T47D (cell line): ENCODE results near the gene ST7L.

Source experiments
- DNase-seq, 2 experiments: peaks; one replicate each; pipeline versions ENCODE4 v3.0.0 to v3.0.0-alpha.2; 2011 to 2012; ENCODE audit warnings: low read depth in 1 of 2, low spot score in 1 of 2
- JUND ChIP-seq: IDR thresholded peaks from 2 replicates; pipeline ENCODE4 v1.6.1; 2012; ENCODE audit warnings: low read depth
- in situ Hi-C: cut with HindIII; loops from 2 replicates; pipeline ENCODE4 v1.10.0; 2016; ENCODE audit warnings: low sequenced_read_pairs, low pct_unique_long_range_greater_than_20kb

The ST7L gene

GRCh38 chr1:112557385-112557784 lies 61.6 kb downstream of the ST7L start:
- TF ChIP-seq JUND: no peak
- in situ Hi-C loops: no loop called here
- DNase-seq: no peak

GRCh38 chr1:112554411-112554810 lies 64.5 kb downstream of the ST7L start:
- in situ Hi-C loops: no loop called here
- TF ChIP-seq JUND: no peak
- no peak for DNase-seq

- no peak for DNase-seq
- TF ChIP-seq JUND: no peak
- in situ Hi-C loops: no loop called here
These were observed 69.4 kb downstream of the ST7L start for GRCh38 chr1:112549590-112549989.

GRCh38 chr1:112548547-112548946 lies 70.4 kb downstream of the ST7L start:
- no peak for TF ChIP-seq JUND
- in situ Hi-C loops: no loop called here
- DNase-seq: no peak

DNA sequence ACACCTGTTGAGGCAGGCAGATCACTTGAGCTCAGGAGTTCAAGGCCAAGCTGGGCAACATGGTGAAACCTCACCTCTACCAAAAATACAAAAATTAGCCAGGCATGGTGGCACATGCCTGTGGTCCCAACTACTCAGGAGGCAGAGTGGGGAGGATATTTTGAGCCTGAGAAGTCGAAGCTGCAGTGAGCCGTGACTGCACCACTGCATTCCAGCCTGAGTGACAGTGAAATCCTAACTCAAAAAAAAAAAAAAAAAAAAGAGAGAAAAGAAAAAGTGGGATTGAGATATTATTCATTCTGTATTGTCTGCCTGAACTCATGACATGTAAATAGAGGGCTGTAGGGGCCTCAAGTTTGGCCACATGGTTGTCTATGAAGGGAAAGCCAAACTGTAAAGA lies 72.9 kb downstream of the ST7L start:
- TF ChIP-seq JUND: no peak
- in situ Hi-C loops: no loop called here

GRCh38 chr1:112544751-112545150 lies 74.2 kb downstream of the ST7L start:
- TF ChIP-seq JUND: no peak
- in situ Hi-C loops: no loop called here
- DNase-seq: no peak

More for the DNA sequence above, 72.9 kb downstream of the ST7L start:
- no peak for DNase-seq

DNA sequence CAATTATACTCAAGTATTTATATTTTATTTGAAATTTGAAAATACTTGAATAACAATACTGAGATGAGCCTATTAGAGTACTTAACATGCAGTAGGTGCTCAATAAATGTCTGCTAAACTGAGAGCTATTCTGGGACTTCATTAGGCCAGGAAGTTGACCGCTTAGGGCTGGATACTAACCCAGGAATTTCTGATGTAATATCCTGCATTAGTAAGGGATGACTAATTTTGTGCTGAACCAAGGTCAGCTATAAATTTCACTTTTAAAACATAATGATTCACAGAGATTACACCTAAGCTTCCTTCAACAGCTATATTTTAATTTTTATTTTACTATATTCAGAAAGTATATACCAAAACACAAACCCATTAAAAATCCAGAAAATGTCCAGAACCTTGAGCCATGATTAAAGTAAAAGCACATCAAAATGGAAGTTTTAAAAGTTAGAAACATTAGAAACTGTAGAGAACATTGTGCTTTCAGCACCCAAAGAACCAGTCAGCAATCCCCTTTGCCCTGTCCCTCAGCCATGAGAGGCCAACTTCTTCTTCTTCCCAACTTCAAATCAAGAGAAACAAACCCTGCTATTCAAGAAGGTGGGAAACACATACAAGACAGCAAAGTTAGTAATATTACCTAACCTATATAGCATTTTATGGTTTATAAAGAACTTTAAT lies 74.8 kb downstream of the ST7L start:
- in situ Hi-C loops: no loop called here
- no peak for DNase-seq
- TF ChIP-seq JUND: no peak

- DNase-seq: no peak
- in situ Hi-C loops: no loop called here
- TF ChIP-seq JUND: no peak
These were observed 76.6 kb downstream of the ST7L start for GRCh38 chr1:112542206-112542973.

GRCh38 chr1:112541299-112541698 lies 77.6 kb downstream of the ST7L start:
- TF ChIP-seq JUND: no peak
- in situ Hi-C loops: no loop called here
- DNase-seq: no peak

DNA sequence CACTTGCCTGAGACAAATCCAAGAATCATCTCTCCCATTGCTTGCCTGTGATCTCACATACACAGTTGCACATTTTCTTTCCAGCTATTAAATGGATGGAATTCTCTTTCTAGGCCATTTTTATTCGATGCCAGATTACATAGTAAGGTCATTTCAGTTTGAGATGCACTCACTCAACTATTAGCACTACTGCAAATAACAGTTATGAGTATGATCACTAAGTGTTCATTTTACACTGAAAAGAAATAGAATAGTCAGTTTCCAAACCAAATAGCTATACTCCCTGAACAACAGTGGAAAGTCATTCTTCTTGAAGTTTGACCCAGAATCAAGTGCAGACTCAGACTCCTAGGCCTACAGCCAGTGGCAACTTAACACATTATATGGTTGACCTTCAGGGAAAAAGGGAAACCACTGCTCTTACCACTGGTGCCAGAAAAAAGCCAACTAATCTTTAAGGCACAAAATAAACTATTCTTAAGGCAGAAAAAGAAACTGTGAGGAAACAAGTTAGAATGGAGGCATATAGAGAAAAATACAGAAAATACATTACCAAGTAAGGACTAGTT lies 78.6 kb downstream of the ST7L start:
- no peak for DNase-seq
- in situ Hi-C loops: no loop called here
- no peak for TF ChIP-seq JUND

DNA sequence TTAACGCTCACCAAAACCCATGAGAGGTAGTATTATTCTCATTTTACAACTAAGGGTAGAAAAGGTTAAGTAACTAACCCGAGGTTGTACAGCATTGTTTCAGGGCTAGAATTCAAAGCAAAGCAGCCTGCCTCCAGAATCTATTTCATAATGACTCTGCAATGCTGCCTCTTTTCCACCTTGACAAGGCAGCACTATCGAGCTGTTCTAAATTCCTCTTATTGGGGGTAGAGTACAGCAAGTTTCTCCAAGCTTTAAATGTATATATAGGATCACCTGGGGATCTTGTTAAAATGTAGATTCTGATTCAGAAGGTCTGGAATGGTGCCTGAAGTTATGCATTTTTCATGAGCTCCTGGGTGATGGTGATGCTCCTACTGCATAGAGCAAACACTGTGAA lies 80.1 kb downstream of the ST7L start:
- DNase-seq: no peak
- in situ Hi-C loops: no loop called here
- no peak for TF ChIP-seq JUND

- no peak for DNase-seq
- in situ Hi-C loops: no loop called here
- no peak for TF ChIP-seq JUND
These were observed 81.5 kb downstream of the ST7L start for GRCh38 chr1:112537456-112537855.

DNA sequence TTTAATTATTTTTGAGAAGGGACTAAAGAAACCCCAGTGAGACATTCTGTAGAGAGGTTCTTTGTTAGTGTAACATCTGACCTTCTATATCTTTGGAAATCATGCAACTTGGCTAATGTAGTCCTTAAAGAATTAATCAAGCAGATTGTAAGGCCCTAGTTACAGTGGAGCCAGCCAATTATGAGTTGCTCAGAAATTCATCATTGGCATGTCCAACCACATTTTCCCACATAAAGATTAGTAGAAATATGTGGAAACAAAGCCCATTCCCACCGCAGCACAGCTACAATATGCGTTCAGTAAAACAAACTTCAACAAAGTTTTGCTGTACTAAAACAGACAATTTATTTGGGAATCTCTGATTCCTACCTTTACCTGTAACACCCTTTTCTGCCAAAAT lies 82.4 kb downstream of the ST7L start:
- TF ChIP-seq JUND: no peak
- in situ Hi-C loops: no loop called here
- no peak for DNase-seq
